Activated CD8-positive, alpha-beta memory T cell treated with anti-CD3 and anti-CD28 coated beads for 1 hour (primary cell): ENCODE measurements around the gene REXO2.

Source experiments
- DNase-seq, 2 donors: peaks; one replicate each; pipeline ENCODE4 v3.0.0-alpha.2; 2020; ENCODE audit warnings: low read depth in 1 of 2; ENCODE audit errors: extremely low read depth in 1 of 2

Gene REXO2

GRCh38 chr11:114440121-114440860 lies 1.0 kb downstream of the REXO2 start:
- no peak for DNase-seq

DNA sequence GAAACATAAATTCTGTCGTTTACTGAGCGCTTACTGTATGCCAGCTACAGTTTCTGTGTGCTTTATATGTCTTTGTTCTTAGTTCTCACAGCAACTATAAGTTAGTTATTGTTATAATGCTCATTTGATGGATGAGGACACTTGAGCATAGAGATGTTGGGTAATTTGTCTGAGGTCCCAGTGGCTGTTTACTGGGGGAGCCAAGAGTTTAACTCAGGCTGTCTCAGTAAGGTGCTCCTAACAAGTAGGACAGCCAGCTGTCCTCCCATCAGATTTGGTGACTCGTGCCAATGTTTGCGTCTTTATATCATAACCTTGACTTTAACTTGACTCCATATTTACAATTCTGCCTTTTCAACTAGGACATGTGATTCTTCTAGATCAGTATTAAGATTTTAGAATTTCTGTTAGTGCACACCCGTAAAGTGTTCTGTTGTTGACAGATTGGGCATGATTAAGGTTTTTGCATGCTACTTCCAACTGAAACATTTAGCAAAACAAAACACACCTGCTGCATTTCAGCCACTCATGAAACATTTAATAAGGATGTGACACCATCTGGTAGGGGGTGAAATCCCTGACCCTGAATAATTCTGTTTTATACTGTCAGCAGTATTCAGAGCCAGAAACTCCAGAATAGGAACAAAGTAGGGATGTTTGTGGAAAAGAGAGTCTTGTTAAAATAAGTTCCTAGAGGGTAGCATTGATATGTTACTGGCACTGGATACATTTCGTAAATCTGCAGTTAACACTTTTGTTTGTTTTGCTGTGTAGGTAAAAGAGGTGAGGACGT lies 1.9 kb downstream of the REXO2 start:
- no peak for DNase-seq

- no peak for DNase-seq
Observed at GRCh38 chr11:114441921-114442320, 2.7 kb downstream of the REXO2 start.

DNA sequence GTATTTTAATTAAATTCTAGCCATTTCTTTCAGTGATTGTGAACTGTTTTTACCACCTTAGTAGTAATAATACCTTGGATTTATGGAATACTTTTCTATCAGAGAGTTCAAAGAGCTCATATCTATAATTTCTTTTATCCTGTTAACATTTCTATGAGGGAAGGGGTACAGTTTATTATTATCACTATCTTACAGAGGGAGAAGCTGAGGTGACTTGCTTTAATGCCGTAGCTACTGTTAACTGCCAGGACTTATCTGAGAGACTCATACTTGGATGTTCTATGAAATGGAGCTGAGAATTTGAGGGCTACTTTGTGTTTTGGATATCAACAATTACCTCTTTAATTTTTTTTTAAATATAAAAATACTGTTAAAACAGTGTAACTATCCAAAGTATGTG lies 3.3 kb downstream of the REXO2 start:
- no peak for DNase-seq

- no peak for DNase-seq
Observed at GRCh38 chr11:114447444-114447843, 8.2 kb downstream of the REXO2 start.

DNA sequence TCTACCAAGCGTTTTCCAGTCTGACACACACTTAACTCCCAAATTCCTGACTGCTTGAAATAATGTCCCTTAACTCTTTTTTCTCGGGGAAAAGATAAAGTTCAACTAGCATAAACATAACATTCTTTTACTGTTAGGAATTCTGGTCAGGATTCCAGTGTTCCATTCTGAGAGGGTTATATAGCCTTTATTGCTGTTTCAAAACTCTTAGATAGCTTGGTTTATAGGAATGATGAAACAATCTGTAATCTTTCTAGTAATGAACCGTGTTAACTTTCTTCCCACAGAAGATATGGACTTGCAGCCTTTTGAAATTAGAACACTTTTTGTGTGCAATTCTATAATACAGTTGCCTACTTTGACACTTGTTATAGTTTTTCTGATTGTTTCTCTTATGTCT lies 8.6 kb downstream of the REXO2 start:
- DNase-seq, result no peak

DNA sequence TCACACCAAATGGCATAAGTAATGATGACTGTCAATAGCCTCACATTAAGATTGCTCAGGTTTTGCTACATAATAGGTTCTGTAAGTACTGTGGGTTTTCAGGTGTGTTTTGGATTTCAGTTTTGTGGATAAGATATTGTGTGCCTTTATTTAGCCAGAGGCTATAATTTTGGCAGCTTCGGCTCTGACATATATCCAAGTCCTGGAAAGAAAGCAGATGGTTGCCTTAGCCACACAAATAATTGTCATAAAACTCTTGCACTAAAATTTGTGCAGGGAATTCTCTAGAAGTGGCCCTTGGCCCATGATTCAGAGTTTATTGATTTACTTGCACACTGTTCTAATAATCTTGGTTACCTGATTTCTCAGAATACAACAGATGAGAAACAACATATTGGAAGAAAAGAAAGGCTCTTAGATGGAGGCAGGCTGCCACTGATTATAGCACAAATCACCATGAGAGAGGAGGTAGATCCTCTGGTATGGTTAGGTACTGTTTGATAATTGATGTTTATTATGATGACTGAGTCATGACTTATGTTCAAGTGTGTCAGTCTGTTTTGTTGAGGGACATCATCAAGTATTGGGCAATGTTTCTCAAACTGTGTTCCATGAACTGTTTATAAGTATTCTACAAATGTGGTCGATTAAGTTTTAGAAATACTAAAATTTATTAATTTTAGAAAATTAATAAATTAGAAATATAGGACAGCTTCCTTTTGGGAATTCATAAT lies 9.6 kb downstream of the REXO2 start:
- DNase-seq, result no peak

- no peak for DNase-seq
Observed at GRCh38 chr11:114449845-114450244, 10.6 kb downstream of the REXO2 start.

GRCh38 chr11:114452399-114452798 lies 13.1 kb downstream of the REXO2 start:
- no peak for DNase-seq

GRCh38 chr11:114463999-114464398 lies 24.7 kb downstream of the REXO2 start:
- DNase-seq, result no peak

GRCh38 chr11:114466742-114467141 lies 27.5 kb downstream of the REXO2 start:
- no peak for DNase-seq

DNA sequence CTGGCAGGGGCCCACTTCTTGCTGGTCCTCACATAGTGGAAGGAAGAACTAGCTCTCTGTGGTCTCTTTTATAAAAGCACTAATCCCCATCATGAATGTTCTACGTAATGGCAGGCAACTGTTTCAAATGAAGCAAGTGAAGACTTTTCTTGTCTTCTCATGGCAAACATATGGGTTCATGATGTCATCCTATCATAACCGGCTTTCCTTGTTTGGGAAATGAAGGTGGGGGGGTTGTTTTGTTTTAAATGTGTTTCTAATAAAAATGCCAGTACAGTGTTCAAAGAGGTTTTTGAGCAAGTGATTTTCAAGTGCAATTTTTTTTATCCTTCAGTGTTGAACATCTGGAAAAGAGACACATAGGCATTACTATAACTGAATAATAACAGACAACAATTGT lies 33.4 kb downstream of the REXO2 start:
- DNase-seq, result no peak

GRCh38 chr11:114478001-114478410 lies 38.7 kb downstream of the REXO2 start:
- no peak for DNase-seq

DNA sequence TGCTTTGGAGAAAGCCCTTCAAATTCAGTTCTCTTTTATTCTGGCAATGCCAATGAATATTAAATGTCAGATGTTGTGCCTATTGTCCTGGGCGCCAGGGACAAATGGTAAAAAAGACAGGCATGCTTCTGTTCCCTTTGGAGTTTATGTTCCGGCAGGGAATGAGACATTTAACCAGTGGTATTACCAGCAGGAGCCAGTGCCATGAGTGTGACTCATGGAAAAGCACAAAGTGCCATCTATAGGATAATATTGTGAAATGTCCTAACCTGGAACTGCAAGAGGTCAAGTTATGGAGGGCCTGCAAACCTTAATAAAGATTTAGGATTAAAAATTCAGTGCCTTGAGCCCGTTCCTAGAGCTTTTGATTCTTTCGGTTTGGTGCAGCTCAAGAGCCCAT lies 39.5 kb downstream of the REXO2 start:
- no peak for DNase-seq

GRCh38 chr11:114479331-114479730 lies 40.1 kb downstream of the REXO2 start:
- no peak for DNase-seq

- DNase-seq, result no peak
Observed at GRCh38 chr11:114482114-114482513, 42.8 kb downstream of the REXO2 start.

- DNase-seq, result no peak
Observed at GRCh38 chr11:114483929-114484328, 44.7 kb downstream of the REXO2 start.

- DNase-seq, result no peak
Observed at GRCh38 chr11:114496915-114497314, 57.6 kb downstream of the REXO2 start.

DNA sequence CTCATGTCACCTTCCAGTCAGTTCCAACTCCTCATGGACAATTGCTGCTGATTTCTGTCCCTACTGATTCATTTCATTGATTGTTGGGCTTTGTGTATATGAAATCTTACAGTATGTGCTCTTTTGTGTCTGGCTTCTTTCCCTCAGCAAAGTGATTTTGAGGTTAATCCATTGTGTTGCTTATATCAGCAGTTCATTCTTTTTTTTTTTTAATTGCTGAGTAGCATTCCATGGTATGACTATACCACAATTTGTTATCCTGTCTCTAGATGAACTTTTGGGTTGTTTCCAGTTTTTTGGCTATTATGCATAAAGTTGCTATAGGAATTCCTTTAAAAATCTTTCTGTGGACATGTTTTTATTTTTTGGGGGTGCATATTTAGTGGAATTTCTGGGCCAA lies 60.5 kb downstream of the REXO2 start:
- no peak for DNase-seq
